ENCODE data around the gene ADGB. TPM values are rescaled to one million over a fixed set of nuclear protein-coding genes. Genes with fewer than 3 reads are reported as not detected.
"Not testable (repeated sequence)": the region's sequence is repeated elsewhere in the genome, so short reads cannot be mapped to it uniquely, and the experiment has no call there.

Gene ADGB
- total RNA-seq, 1 donor from 2014 or later: not detected

DNA sequence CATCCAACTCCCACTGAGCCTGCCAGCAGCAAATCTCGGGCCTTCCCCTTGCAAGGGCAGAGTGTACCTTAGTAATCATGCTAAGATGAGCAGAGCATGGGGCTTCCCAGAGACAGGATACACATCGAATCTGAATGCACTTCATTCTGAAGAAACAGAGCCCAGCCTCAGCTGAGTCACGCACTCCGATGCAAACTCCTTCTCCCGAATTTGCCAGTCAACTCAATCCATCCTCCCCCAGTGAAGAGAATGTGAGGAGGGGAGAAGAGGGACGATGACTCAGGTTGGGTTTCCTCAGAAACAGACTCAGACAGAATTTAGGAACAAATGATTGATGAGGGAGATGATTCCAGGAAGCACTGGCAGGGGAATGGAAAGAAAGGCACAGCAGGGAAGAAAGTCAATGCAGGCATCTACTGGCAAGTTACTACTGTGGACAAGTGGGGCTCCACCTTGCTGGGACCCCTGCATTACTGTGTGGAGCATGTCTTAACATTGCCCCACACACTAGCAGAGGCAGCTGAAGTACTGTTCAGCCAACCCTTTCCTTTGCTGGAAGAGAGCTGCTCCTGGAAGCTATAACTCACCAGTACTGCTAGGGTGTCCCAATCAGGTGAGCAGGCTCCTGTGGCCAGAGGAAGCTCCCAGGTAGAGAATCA, 251.6 kb downstream of the ADGB start:
- no peak overlapping the region for H3K27ac Mint-ChIP-seq
- H3K4me1 Mint-ChIP-seq: no peaks in the 10 kb centered on the region
- H3K9me3 Mint-ChIP-seq: peaks cover 5% of the 10 kb centered on the region
- ChIA-PET POLR2A (no interaction called here), CTCF (no interaction called here)
- no peaks in the 10 kb centered on the region for H3K36me3 Mint-ChIP-seq (ENCODE audit: low read depth)
- intact Hi-C loops (cut with micrococcal nuclease): loop anchor here (10.0 kb wide), 1 partner anchor 534 kb away; no protein-coding TSS in a partner anchor
- H3K27me3 Mint-ChIP-seq: peaks cover 9% of the 10 kb centered on the region
- ATAC-seq (ENCODE audit: low read depth) (no peak), DNase-seq (no peak)
- H3K4me3 Mint-ChIP-seq: no peak overlapping the region
- no peak for TF ChIP-seq CTCF (IDR thresholded peaks at IDR 0.05)

DNA sequence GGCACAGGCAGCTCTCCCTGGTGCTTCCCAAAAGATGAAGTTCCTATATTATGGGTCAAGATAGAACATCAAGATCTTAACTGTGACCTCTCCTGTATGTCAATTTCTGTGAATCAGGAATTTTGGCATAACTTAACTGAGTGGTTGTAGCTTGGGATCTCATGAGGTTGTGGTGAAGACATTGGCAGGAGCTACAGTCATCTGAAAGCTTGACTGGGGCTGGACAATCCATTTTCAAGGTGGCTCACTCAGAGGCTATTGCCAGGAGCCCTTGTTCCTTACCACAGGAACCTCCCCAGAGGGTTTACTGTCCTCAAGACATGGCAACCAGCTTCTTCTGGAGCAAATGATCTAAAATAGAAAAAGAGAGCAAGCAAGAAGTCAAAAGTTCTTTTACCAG, 252.2 kb downstream of the ADGB start:
- DNase-seq (no peak), ATAC-seq (ENCODE audit: low read depth) (no peak)
- peaks cover 1% of the 10 kb centered on the region for H3K9me3 Mint-ChIP-seq
- H3K4me1 Mint-ChIP-seq: no peaks in the 10 kb centered on the region
- POLR2A ChIA-PET: no interaction called here
- no peak overlapping the region for H3K27ac Mint-ChIP-seq
- H3K4me3 Mint-ChIP-seq: no peak overlapping the region
- intact Hi-C loops (cut with micrococcal nuclease): loop anchor here (10.0 kb wide), 1 partner anchor 534 kb away; no protein-coding TSS in a partner anchor
- peaks cover 9% of the 10 kb centered on the region for H3K27me3 Mint-ChIP-seq
- no peak for TF ChIP-seq CTCF (IDR thresholded peaks at IDR 0.05)
- H3K36me3 Mint-ChIP-seq (ENCODE audit: low read depth): no peaks in the 10 kb centered on the region
- CTCF ChIA-PET: no interaction called here

DNA sequence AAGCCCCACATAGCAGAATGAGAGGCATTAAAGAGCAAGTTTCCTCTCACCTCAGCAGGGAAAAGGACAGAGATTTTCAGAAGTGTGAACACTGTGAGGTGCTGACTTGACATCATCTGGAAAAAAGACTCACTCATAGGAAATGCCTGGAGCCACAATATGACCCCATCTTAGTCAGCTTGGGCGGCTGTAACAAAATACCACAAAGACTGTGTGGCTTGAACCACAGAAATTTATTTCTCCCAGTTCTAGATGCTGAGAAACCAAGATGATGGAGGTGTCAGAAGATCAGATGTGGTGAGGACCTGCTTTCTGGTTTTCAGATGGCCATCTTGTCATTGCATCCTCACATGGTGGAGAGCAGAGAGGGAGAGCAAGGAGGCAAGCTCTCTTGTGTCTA, 253.1 kb downstream of the ADGB start:
- intact Hi-C loops (cut with micrococcal nuclease): loop anchor here (10.0 kb wide), 1 partner anchor 533 kb away; no protein-coding TSS in a partner anchor
- no peaks in the 10 kb centered on the region for H3K9me3 Mint-ChIP-seq
- H3K4me3 Mint-ChIP-seq: no peak overlapping the region
- ChIA-PET POLR2A (no interaction called here), CTCF (no interaction called here)
- no peaks in the 10 kb centered on the region for H3K4me1 Mint-ChIP-seq
- H3K27ac Mint-ChIP-seq: no peak overlapping the region
- no peaks in the 10 kb centered on the region for H3K36me3 Mint-ChIP-seq (ENCODE audit: low read depth)
- TF ChIP-seq CTCF (IDR thresholded peaks at IDR 0.05): no peak
- DNase-seq: no peak
- no peak for ATAC-seq (ENCODE audit: low read depth)
- H3K27me3 Mint-ChIP-seq: peaks cover 9% of the 10 kb centered on the region

DNA sequence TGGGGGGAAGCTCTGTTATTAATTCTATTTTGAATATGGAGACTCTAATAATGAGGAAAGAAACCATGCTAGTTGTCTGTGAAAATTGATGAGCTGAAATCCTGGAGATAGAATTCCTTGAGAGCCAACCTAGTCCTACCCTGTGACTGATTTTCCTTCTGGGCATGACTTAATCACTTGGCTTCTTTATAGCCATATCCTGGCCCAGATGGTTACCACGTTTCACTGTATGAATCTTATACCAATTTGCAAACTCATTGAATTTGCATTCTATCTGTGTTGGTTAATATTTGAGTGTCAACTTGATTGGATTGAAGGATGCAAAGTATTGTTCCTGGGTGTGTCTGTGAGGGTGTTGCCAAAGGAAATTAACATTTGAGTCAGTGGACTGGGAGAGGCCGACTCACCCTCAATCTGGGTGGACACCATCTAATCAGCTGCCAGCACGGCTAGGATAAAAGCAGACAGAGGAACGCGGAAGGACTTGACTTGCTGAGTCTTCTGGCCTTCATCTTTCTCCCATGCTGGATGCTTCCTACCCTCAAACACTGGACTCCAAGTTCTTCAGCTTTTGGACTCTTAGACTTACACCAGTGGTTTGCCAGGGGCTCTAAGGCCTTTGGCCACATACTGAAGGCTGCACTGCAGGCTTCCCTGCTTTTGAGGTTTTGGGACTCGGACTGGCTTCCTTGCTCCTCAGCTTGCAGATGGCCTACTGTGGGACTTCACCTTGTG, 255.9 kb downstream of the ADGB start:
- ATAC-seq (ENCODE audit: low read depth); H3K4me3 Mint-ChIP-seq; DNase-seq; H3K27ac Mint-ChIP-seq; CTCF ChIA-PET; H3K4me1 Mint-ChIP-seq; H3K36me3 Mint-ChIP-seq (ENCODE audit: low read depth); H3K27me3 Mint-ChIP-seq; H3K9me3 Mint-ChIP-seq; POLR2A ChIA-PET: not testable (repeated sequence)
- intact Hi-C loops (cut with micrococcal nuclease): loop anchor here (5.0 to 10.0 kb wide), 2 partner anchors 530 to 1398 kb away; no protein-coding TSS in a partner anchor

DNA sequence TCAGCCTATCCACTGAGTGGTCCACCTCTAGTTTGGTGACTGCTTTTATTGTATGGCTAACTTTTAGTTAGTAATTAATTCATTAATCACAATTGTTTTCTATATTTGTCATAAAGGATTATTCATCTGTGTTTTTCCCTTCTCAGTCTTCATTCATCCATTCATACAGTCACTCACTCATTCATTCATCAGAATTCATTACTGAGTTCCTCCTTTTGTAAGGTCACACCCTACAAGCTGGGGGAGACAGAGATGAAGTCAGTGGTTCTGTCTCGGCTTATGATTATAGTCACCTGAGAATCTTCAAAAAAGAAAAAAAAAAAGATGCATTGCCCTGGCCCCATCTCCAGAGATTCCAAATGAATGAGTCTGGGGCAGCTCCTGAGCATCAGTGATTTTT, 257.1 kb downstream of the ADGB start:
- ATAC-seq (ENCODE audit: low read depth) (no peak), DNase-seq (no peak)
- Mint-ChIP-seq H3K9me3 (no peaks in the 10 kb centered on the region), H3K27ac (no peak overlapping the region), H3K4me3 (no peak overlapping the region), H3K27me3 (peaks cover 2% of the 10 kb centered on the region), H3K36me3 (ENCODE audit: low read depth) (no peaks in the 10 kb centered on the region), H3K4me1 (peaks cover 8% of the 10 kb centered on the region)
- no peak for TF ChIP-seq CTCF (IDR thresholded peaks at IDR 0.05)
- POLR2A ChIA-PET: no interaction called here
- intact Hi-C loops (cut with micrococcal nuclease): loop anchor here (2.0 to 10.0 kb wide), 3 partner anchors 347 to 1396 kb away; no protein-coding TSS in a partner anchor
- CTCF ChIA-PET: interaction anchor here (0.6 kb wide), 1 partner anchor 888 kb away, joined by 4 read pairs; no protein-coding TSS in a partner anchor

All from activated B cell treated with CpG ODN at 0.5 μM for 24 hours (primary cell).